Measurements from ENCODE around the gene MRE11.

- no peak for TF ChIP-seq NFRKB (IDR thresholded peaks at IDR 0.05)
- no peak for TF ChIP-seq BHLHE40 (IDR thresholded peaks at IDR 0.05; ENCODE audit: borderline replicate concordance)
- no peak for TF ChIP-seq FOXM1 (IDR thresholded peaks at IDR 0.05; ENCODE audit: borderline replicate concordance)
- no peak for TF ChIP-seq ARNT (IDR thresholded peaks at IDR 0.05)
- TF ChIP-seq FOXA1 (IDR thresholded peaks at IDR 0.05), result no peak
- TF ChIP-seq L3MBTL2 (conservative IDR thresholded peaks at IDR 0.05), result no peak
- no peak for TF ChIP-seq CTBP1 (IDR thresholded peaks at IDR 0.05; ENCODE audit: borderline replicate concordance)
- no peak for TF ChIP-seq SUZ12 (IDR thresholded peaks at IDR 0.05)
- no peak for TF ChIP-seq ELF4 (IDR thresholded peaks at IDR 0.05)
- TF ChIP-seq, protein P1, sequence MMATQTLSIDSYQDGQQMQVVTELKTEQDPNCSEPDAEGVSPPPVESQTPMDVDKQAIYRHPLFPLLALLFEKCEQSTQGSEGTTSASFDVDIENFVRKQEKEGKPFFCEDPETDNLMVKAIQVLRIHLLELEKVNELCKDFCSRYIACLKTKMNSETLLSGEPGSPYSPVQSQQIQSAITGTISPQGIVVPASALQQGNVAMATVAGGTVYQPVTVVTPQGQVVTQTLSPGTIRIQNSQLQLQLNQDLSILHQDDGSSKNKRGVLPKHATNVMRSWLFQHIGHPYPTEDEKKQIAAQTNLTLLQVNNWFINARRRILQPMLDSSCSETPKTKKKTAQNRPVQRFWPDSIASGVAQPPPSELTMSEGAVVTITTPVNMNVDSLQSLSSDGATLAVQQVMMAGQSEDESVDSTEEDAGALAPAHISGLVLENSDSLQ (IDR thresholded peaks at IDR 0.05), result no peak
- TF ChIP-seq TARDBP (IDR thresholded peaks at IDR 0.05), result no peak
- no peak for TF ChIP-seq SP1 (IDR thresholded peaks at IDR 0.05)
- no peak for TF ChIP-seq ZNF384 (IDR thresholded peaks at IDR 0.05)
- TF ChIP-seq FOXK2 (IDR thresholded peaks at IDR 0.05), result no peak
Measured at GRCh38 chr11:94536386-94536785, 42.7 kb upstream of the MRE11 start.

All from HEK293T (cell line).